Cardiac muscle cell (in vitro differentiated cells and primary cell): ENCODE data around the gene CFAP58. TPM values are rescaled to one million over a fixed set of nuclear protein-coding genes. Genes with fewer than 3 reads are reported as not detected.
A peak's percentile ranks its signal among the peaks of the same experiment; 100 is the strongest.

ENCODE experiments used
- DNase-seq, 2 donors: peaks; one replicate each; pipeline versions ENCODE4 v3.0.0 to v3.0.0-alpha.2; 2010 to 2017; ENCODE audit warnings: low read depth in 1 of 2, low spot score in 1 of 2
- H3K27ac ChIP-seq: fragments of 200-600 bp; sonication (generic); 2 replicates; pipeline ENCODE4 v1.5.1; 2016
- H3K27me3 ChIP-seq: fragments of 200-600 bp; sonication (generic); 2 replicates; pipeline ENCODE4 v1.6.0; 2016; ENCODE audit warnings: control low read depth
- H3K36me3 ChIP-seq: fragments of 200-600 bp; sonication (generic); 2 replicates; pipeline ENCODE4 v1.5.1; 2016; ENCODE audit warnings: control low read depth
- H3K4me1 ChIP-seq: fragments of 200-600 bp; sonication (generic); 2 replicates; pipeline ENCODE4 v1.8.1; 2017; ENCODE audit warnings: low read depth, mild to moderate bottlenecking, mixed run types
- H3K4me3 ChIP-seq: fragments of 200-600 bp; sonication (generic); 2 replicates; pipeline ENCODE4 v1.5.1; 2016; ENCODE audit warnings: mild to moderate bottlenecking
- H3K9me3 ChIP-seq: fragments of 200-600 bp; sonication (generic); 2 replicates; pipeline ENCODE4 v1.5.1; 2017; ENCODE audit warnings: low read depth, mild to moderate bottlenecking, control low read depth
- polyA plus RNA-seq: library from polyadenylated mRNA; unstranded; fragments of >200 nt; fragmentation: Nextera tagmentation; extraction: Ambion mirVana; gene quantifications from 2 replicates; pipeline ENCODE4 v1.2.1, GENCODE V29; 2016
- total RNA-seq: library from RNA; depleted of rRNA; stranded (reverse); fragments of >200 nt; gene quantifications from 2 replicates; pipeline ENCODE4 v1.2.3, GENCODE V29; 2016
- TF ChIP-seq, protein P1 (sequence below): IDR thresholded peaks from 2 replicates; pipeline ENCODE4 v1.5.1; 2012; ENCODE audit warnings: low read depth, mild to moderate bottlenecking, low read length

The CFAP58 gene
- total and polyA plus RNA-seq, 2 experiments from 2014 or later: 1.1 to 1.9 TPM

DNA sequence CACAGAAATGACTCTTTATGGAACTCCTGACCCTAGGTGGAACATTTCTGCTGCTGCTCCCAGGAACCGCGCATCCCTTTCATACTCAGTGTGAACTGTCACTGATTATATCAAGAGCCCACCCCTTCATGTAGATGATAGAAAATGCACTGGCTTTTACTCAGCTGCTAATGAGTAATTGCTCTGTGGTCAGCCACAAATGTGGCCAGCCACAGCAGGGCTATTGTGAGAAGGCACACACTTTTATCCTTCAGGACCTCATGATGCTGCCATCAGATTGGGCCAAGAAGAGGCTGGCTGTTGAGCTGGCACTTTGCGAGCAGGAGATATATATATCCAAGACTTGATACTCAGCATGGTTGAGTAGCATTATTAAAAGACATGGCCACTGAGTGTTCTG, 124.7 kb downstream of the CFAP58 start:
- no peaks in the 10 kb centered on the region for H3K36me3 ChIP-seq
- H3K4me1 ChIP-seq: peaks cover 14% of the 10 kb centered on the region
- TF ChIP-seq, protein P1, sequence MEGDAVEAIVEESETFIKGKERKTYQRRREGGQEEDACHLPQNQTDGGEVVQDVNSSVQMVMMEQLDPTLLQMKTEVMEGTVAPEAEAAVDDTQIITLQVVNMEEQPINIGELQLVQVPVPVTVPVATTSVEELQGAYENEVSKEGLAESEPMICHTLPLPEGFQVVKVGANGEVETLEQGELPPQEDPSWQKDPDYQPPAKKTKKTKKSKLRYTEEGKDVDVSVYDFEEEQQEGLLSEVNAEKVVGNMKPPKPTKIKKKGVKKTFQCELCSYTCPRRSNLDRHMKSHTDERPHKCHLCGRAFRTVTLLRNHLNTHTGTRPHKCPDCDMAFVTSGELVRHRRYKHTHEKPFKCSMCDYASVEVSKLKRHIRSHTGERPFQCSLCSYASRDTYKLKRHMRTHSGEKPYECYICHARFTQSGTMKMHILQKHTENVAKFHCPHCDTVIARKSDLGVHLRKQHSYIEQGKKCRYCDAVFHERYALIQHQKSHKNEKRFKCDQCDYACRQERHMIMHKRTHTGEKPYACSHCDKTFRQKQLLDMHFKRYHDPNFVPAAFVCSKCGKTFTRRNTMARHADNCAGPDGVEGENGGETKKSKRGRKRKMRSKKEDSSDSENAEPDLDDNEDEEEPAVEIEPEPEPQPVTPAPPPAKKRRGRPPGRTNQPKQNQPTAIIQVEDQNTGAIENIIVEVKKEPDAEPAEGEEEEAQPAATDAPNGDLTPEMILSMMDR: no peak
- H3K4me3 ChIP-seq: no peak overlapping the region
- H3K27me3 ChIP-seq: no peaks in the 10 kb centered on the region
- DNase-seq: no peak
- no peaks in the 10 kb centered on the region for H3K9me3 ChIP-seq
- H3K27ac ChIP-seq: no peak overlapping the region

DNA sequence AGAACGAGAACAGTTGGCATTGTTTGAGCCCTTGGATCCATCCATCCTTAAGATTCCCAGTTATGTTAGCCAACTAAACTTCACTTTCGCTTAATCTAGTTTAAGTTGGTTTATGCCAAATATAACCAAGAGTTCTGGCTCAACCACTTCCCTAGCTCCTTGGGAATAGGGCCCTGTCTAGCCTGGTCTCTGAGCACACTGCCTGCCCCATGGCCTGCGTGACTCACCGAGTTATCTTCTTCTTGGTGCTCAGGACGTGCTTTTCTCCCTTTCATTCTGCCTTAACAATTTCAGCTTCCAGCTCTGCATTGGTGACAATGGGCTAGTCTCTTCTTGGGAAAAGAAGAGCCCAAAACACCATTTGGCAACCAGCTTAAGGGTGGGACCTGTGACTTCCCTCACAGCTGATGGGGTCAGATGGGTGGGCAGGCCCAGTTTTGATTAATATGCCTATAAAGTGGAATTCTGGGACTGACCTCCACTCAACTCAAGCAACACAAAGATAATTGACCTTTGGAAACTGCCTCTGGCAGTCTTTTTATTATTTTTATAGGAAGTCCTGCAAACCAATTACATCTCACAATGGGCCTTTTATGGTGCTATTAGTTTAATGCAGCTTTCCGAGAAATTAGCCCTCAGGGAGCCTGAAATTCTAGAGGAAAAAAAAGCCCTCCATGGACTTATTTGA, 126.4 kb downstream of the CFAP58 start:
- H3K4me1 ChIP-seq: peaks cover 4% of the 10 kb centered on the region
- H3K27me3 ChIP-seq: no peaks in the 10 kb centered on the region
- DNase-seq: peak in 1 of 2 donors; percentile 41
- no peaks in the 10 kb centered on the region for H3K9me3 ChIP-seq
- H3K4me3 ChIP-seq: no peak overlapping the region
- TF ChIP-seq, protein P1: no peak
- no peaks in the 10 kb centered on the region for H3K36me3 ChIP-seq
- no peak overlapping the region for H3K27ac ChIP-seq

DNA sequence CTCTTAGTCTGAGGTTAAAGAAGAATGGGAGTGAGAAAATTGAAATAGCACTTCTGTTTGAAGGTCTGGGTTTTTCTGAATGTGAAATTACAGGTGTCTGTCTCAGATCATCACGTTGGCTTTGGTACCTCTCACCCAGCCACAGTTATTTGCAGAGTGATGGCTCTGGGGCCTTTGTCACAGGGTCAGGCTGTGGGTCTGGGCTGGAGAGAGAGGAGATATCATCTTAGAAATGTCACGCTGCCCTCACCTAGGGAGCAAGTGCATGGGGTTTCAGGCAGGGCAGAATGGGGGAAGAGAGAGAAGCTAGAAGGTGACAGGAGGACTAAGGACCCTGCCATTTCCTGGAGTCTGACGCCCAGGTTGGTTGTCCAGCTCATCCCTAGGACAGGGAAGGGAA, 127.2 kb downstream of the CFAP58 start:
- DNase-seq: no peak
- TF ChIP-seq, protein P1: no peak
- H3K4me3 ChIP-seq: no peak overlapping the region
- peaks cover 4% of the 10 kb centered on the region for H3K4me1 ChIP-seq
- no peaks in the 10 kb centered on the region for H3K27me3 ChIP-seq
- no peak overlapping the region for H3K27ac ChIP-seq
- no peaks in the 10 kb centered on the region for H3K36me3 ChIP-seq
- no peaks in the 10 kb centered on the region for H3K9me3 ChIP-seq

DNA sequence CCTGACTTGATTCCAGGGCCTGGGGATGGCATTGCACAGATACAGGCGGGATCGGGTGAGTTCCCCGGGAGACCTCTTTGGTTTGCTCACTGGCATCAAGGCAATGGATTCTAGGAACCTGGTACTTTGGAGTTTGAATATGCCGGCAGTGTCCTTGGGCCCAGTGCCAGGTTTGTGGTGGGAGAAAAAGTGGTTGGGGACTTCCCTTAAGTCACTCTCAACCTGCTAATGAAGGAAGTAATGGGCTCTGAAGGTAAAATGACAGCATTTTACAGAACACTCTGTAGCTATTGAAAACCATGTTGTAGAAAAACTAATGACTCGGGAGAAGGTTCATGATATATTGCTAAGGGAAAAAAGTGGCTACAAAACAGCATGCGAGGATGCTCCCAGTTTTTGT, 129.9 kb downstream of the CFAP58 start:
- no peaks in the 10 kb centered on the region for H3K9me3 ChIP-seq
- DNase-seq: no peak
- H3K4me1 ChIP-seq: peaks cover 4% of the 10 kb centered on the region
- no peak overlapping the region for H3K4me3 ChIP-seq
- no peak overlapping the region for H3K27ac ChIP-seq
- TF ChIP-seq, protein P1: no peak
- H3K36me3 ChIP-seq: no peaks in the 10 kb centered on the region
- no peaks in the 10 kb centered on the region for H3K27me3 ChIP-seq

DNA sequence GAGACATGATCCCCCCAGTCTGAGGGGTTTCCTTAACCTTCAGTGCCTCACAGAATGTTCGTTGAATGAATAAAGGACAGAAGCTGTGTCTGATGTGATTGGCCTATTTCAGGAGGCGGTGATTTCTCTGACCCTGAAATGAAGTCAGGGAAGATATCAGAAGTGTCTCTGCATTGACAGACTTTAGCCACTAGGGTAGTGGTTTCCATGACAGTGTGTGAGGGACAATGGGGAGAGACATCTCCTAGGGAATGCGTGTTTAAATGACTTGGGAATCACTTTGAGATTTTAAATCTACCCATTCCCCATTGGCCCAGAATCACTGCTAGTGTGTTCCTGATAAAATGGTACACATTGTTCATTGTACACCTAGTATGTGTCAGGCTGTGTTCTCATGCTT, 132.0 kb downstream of the CFAP58 start:
- DNase-seq: no peak
- TF ChIP-seq, protein P1: no peak
- H3K27ac ChIP-seq: no peak overlapping the region
- H3K36me3 ChIP-seq: no peaks in the 10 kb centered on the region
- no peaks in the 10 kb centered on the region for H3K9me3 ChIP-seq
- H3K27me3 ChIP-seq: no peaks in the 10 kb centered on the region
- peaks cover 4% of the 10 kb centered on the region for H3K4me1 ChIP-seq
- H3K4me3 ChIP-seq: no peak overlapping the region
